DMS53 treated with DMSO at 0.1 percent for 48 hours (cell line): ENCODE data around the gene MIA.
"Not testable (repeated sequence)": the region's sequence is repeated elsewhere in the genome, so short reads cannot be mapped to it uniquely, and the experiment has no call there.

Source experiments
- DNase-seq: peaks from one replicate; lab custom pipeline; 2025; ENCODE audit not compliant: unreplicated experiment; lab: John Stamatoyannopoulos, UW

Gene MIA

GRCh38 chr19:40777937-40778705 is 2.8 kb downstream of the MIA start, which contains the start of gene RAB4B:
Gene RAB4B, plus strand, starts transcription at chr19:40778247. Its CDS starts 129 bp downstream, at chr19:40778376.
- peak; percentile 99 for DNase-seq

GRCh38 chr19:40778706-40779284 is 3.5 kb downstream of the MIA start:
- no peak for DNase-seq

- no peak for DNase-seq
Observed at GRCh38 chr19:40780582-40780981, 5.3 kb downstream of the MIA start.

GRCh38 chr19:40781140-40781539 is 5.8 kb downstream of the MIA start:
- no peak for DNase-seq

GRCh38 chr19:40783711-40784110 is 8.4 kb downstream of the MIA start:
- no peak for DNase-seq

- not testable (repeated sequence) for DNase-seq
Observed at GRCh38 chr19:40784146-40784545, 8.8 kb downstream of the MIA start.

- DNase-seq, result no peak
Observed at GRCh38 chr19:40785526-40785925, 10.2 kb downstream of the MIA start.

- DNase-seq, result no peak
Observed at GRCh38 chr19:40786060-40787037, 11.0 kb downstream of the MIA start.

GRCh38 chr19:40791349-40791748 is 16.0 kb downstream of the MIA start:
- DNase-seq, result no peak

- DNase-seq, result no peak
Observed at GRCh38 chr19:40791996-40792395, 16.7 kb downstream of the MIA start.

GRCh38 chr19:40797166-40797962 is 22.0 kb downstream of the MIA start:
- no peak for DNase-seq

GRCh38 chr19:40797963-40798682 is 22.8 kb downstream of the MIA start:
- peak; percentile 82 for DNase-seq

GRCh38 chr19:40798683-40799557 is 23.6 kb downstream of the MIA start, which contains the start of gene EGLN2:
Gene EGLN2, plus strand, starts transcription at chr19:40799191. Its CDS starts 1,382 bp downstream, at chr19:40800573.
- peak; percentile 98 for DNase-seq

- DNase-seq, result no peak
Observed at GRCh38 chr19:40799558-40800338, 24.4 kb downstream of the MIA start.

GRCh38 chr19:40800339-40800996 is 25.1 kb downstream of the MIA start:
- DNase-seq, result no peak

- DNase-seq, result no peak
Observed at GRCh38 chr19:40800997-40801377, 25.7 kb downstream of the MIA start.

- no peak for DNase-seq
Observed at GRCh38 chr19:40801426-40802299, 26.3 kb downstream of the MIA start.
